Mesenteric fat pad (tissue), 1 donor: ENCODE data around the gene TMEM170B. TPM values are rescaled to one million over a fixed set of nuclear protein-coding genes. Genes with fewer than 3 reads are reported as not detected.

ENCODE experiments used
- DNase-seq: peaks from one replicate; pipeline ENCODE4 v3.0.0-alpha.2; 2020; ENCODE audit warnings: low spot score
- total RNA-seq: library from RNA; stranded (reverse); fragmentation: NEBNext Ultra II Directional; extraction: Animal tissue kit (Norgen Biotek cat#: 25700); gene quantifications from one replicate; pipeline ENCODE4 v1.2.1, GENCODE V29; 2021
- donor health status: DM: yes; HTN: yes; CAD: no.

Gene TMEM170B
- total RNA-seq, 1 donor from 2014 or later, result 13.5 TPM

DNA sequence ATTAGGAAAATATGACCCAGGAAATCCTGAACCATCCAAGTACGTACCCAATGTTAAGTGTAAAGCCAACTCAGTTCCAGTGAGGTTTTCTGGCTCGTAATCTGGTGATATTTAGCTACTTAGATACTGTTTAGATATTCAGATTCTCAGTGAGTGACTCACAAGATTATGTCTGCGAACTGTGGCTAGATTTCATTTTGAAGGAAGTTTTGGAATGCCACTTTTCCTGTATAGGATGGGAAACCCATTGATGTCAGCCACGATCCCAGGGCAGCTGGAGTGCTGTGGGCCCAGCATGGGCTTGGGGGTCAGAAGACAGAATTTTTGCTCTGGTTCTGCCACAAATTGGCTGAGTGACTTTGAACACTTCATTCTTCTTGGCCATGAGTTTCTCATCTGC, 76.3 kb downstream of the TMEM170B start:
- DNase-seq, result no peak

DNA sequence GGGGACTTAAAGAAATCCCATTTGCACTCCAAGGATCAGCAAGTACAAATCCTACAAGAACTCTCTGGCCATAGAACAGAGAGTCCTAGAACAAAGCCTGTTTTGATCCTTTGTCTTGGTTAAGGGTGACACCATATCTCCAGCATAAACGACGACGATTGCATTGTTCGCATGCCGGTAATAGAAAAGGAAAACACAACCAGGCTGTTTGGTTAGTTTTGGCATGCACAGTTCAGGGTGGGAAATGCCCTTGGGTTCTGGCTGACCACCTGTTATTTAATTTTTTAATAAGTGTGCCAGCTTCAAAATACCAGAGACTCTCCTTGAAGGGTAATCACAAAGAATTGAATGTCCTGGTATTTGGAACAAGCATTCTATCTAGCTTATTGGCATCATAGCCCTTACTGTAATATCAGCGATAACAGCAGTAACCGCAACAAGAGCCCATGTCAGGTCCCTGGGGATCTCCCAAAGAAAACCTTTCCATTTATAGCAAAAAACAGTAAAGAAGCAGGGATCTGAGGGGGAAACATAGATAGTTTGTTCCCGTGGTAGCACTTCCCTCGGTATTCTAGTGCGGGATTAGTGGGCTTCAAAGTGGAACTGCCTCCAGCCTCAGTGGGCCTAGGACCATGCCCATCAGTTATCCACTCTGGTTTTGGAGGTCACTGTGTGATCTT, 77.1 kb downstream of the TMEM170B start:
- no peak for DNase-seq

DNA sequence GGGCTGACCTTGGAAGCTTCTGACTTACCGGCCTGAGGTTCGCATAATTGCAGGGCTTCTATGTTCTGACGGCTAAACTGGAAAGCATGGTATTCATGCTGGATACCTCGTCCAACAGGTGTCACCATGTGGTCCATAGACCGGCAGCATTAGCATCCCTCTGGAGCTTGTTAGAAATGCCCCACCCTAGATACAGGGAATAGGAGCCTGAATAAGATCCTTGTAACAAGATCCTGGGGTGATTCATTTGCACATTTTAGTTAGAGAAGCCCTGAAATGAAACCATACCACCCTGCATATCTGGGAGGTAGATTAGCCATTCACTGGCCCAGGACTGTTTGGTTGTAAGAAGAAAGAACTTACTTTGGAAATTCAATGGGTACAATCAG, 77.7 kb downstream of the TMEM170B start:
- no peak for DNase-seq

DNA sequence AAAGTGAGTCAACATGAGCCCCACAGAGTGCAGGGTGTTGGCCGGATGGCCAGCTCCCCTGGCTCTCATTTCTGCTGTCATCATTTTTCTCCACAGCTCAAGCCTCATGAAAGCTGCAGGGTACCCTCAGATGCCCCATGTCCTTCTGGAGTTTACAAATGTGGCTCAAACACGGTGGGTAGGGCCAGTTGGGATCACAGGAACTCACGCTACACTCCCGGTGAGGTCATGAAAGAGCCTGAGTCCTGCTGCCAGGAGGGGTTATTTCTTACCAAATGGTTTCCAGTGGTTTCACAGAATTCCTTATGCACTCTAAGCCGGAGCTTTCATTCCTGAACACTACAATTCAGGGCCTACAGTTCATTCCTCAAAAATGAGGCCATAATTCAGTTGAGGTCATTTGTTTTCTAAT, 78.7 kb downstream of the TMEM170B start:
- no peak for DNase-seq

DNA sequence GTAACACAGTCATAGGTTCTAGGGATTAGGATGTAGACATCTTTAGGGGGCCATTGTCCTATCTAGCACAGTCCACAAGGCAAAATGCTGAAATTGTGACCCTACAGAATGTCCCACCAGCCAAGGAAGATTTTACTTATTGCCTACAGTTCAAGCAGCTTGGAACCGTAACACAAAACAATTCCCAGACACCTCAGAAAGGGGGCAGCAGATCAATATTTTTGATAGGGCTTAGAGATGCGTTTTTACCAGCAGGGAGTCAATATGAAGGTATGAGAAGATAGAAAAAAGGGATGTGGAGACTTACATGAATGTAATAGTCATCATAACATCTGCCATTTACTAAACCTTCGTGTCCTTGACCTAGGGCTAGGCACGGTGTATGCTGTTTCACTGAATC, 81.0 kb downstream of the TMEM170B start:
- no peak for DNase-seq

DNA sequence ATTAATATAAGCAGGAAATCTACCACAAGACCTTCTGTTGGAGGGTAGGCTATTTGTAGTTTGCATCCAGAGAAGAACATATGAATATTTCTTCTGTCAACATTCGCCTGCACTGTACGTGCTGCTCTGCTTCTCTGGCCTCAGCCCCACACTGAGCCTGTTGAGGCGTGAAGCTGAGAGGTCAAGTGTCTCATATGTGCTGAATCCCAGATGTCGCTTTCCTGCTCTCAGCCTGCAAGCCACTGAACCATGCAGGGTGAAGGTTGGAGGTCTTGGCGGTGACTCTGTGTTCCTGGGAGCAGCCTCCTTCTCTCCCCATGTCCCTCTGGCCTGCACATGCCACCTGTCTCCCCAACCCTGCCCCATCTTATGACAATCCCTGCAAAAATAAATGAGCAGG, 83.6 kb downstream of the TMEM170B start:
- no peak for DNase-seq

DNA sequence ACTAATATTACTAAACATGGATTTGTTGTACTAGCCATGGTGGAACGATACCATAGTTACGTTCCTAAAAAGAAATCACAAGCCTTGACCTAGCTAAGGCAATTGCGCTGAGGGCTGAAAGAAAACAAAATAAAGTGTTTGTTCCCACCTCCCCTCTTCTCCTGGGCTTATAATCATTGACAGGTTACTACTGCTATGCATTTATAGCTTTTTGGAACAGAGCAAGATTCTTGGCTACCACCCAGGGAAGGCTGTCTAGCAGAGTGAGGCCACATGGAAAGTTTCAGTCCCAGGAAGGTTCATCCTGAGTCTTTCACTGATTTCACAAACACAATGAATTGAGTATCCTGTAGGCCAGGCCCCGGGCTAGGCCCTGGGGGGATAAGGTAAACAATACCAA, 84.6 kb downstream of the TMEM170B start:
- DNase-seq, result no peak

DNA sequence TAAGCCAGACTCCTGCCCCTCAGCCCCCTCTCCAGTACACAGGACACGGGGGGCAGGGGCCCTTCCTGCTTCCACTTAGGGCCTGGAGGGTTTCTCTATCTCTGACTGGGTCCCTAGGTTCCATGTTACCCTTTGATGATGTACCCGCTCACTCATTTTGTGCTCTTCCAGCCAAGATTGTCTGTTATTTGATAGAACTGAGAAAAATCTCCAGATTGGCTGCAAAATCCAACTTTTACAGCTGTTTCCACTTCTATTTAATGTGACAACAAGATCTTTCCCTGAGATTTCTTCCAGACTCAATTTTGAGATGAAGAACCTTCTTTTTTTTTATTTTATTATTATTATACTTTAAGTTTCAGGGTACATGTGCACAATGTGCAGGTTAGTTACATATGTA, 85.7 kb downstream of the TMEM170B start:
- DNase-seq, result no peak

DNA sequence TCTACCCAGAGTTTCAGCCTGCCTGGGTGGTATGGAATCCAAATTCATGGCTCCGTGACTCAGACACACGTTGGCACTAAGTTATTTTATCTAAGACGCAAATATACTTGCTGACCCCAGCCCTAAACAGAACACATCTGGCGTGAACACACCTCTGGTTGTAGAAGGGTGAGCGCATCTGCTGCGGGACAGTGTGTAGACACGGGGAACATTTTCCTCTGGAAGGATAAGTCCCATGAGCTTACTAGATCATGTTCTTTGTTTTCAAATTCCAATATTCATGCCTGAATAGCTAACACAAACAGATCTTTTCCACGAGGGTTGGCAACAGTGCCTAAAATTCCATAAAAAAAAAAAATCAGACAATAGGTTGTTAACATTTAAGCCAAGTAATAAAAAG, 87.8 kb downstream of the TMEM170B start:
- no peak for DNase-seq

DNA sequence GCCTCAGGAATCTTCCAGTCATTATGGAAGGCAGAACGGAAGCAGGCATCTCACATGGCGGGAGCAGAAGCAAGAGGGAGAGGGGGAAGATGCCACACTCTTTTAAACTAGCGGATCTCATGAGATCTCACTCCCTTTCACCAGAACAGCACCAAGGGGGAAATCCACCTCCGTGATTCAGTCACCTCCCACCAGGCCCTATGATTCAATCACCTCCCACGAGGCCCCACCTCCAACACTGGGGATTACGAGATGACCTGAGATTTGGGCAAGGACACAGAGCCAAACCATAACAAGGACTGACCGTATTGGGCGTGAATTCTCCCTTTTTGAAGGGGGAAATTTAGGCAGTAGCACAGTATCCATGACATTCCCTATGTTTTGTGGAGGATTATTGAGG, 88.8 kb downstream of the TMEM170B start:
- DNase-seq, result no peak

DNA sequence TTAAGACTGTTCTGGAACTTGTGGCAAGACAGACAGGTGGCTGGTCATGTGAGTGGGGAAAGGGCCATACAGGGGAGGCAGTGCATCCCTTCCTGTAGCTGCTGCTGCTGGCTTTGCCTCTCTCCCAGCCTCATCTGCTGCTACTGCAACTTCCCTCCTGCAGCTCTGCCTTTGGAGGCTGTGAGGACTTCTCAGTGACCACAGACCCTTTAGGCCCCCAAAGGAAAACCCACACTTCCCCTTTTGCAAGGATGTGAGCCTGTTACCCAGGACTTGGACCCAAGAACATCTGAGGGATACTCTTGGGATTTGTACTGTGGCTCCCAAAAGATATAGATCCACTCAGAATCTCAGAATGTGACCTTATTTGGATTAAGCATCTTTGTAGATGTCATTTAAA, 91.0 kb downstream of the TMEM170B start:
- DNase-seq, result no peak

DNA sequence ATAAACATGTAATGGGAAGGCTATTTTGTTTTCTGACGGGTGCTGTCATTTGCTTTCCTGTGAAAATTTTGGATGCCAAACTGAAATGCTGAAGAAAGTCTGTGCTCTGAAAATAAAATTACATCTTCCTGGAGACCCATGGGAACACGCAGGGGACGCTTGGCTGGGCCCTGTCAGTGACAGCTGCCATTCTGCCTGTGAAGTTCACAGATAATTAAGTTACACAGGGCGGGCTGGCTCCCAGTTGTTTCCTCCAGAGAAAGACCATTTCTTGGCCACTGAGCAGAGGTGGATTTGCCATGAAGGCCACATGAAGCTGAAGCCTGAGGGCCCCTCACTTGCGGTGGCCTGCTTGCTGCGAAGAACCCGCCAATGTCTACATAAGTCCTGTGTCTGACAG, 93.5 kb downstream of the TMEM170B start:
- no peak for DNase-seq

DNA sequence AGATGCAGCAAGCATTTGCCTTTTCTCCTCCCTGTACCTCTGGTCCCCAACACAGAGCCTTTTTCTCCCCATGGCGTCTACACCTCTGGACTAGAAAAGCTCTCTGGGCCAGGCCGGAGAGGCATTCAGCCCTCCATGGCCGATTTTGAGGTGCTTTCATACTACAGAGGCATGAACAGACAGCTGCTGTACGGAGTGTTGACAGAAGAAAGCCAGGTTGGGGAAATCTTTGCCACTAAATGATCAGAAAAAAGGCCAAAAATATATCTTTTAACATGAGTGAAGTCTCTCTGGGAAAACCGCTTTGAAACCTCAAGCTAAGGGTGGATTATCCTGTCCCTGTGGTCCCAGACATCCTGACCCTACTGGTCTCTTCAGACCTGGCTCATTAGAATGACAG, 94.0 kb downstream of the TMEM170B start:
- no peak for DNase-seq

DNA sequence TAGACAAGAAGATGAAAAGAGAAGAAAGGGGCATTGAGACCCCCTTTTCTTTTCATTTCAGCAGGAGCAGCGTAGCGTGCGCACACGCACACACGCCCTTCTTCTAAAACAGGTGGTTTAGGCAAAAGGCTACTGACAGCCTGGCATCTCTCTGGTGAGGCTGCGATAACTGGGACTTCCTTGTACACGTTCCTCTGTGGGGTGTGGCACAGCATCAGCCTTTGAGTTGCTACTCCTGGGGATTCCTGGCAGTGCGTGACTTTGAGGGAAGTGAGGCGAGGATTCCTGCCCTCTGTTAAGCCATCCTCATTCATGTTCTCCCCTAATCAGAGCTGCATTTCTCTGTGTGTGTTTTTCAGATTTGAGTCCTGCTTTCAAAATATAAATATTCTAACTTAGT, 94.7 kb downstream of the TMEM170B start:
- no peak for DNase-seq

DNA sequence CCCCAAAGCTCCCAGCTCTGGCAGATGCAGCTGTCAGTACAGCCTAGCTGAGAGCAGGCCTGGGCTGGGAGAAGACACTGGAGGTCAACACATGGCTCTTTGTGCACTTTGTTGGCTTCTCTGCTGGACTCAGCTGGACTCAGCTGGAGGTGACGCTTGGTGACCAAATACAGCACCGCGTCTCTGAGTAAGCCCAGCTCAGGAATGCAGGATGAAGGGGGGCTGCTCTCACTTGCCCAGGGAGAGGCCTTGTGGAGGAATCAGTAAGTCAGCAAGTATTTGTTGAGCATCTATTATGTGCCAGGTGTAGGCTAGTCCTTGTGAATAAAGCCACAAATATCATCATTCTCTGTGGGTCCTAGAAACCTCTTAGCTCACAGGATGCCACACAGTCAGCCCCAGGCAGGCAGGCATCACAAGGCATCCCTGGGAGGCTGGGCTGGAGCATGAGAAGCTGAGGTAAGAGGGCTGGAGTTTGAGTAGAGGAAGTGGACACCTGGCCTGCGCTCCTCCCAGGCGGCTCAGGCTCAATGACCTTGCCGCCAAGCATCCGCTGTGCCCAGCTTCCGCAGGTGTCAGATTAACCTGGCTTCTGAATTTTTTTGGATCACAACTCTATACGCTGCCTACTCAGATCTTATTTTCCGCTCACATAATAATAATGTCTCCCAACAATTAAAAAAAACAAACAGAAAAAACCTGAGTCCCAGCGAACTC, 95.4 kb downstream of the TMEM170B start:
- DNase-seq, result no peak

Other genes starting within 250 kb of the TMEM170B start
- gene ADTRP, start 241.1 kb downstream of the TMEM170B start, total RNA-seq, result 2.3 TPM